NCI-H748 (cell line): ENCODE data around the gene CENPA.

Experiments used
- DNase-seq: peaks from one replicate; lab custom pipeline; 2025; ENCODE audit not compliant: unreplicated experiment; lab: John Stamatoyannopoulos, UW

CENPA gene

GRCh38 chr2:26838121-26838906 is 52.5 kb downstream of the CENPA start:
- DNase-seq: no peak

GRCh38 chr2:26840937-26841610 is 55.2 kb downstream of the CENPA start:
- DNase-seq: peak; percentile 27

GRCh38 chr2:26843041-26843440 is 57.2 kb downstream of the CENPA start:
- no peak for DNase-seq
